IPS-20b (cell line): ENCODE data around the gene RPS6KA2.

ENCODE experiments used
- H3K27ac ChIP-seq: one replicate; pipeline ENCODE4 v1.5.1; 2013; ENCODE audit warnings: low read length
- H3K27me3 ChIP-seq: 2 replicates; pipeline ENCODE4 v1.6.1; 2013; ENCODE audit warnings: mild to moderate bottlenecking, low read length, inconsistent platforms; ENCODE audit not compliant: insufficient read depth
- H3K36me3 ChIP-seq: 2 replicates; pipeline ENCODE4 v1.6.1; 2013; ENCODE audit warnings: low read depth, mild to moderate bottlenecking, inconsistent platforms, low read length, moderate library complexity; ENCODE audit not compliant: insufficient read depth
- H3K4me1 ChIP-seq: 2 replicates; pipeline ENCODE4 v1.6.1; 2013; ENCODE audit warnings: mild to moderate bottlenecking, control low read depth, inconsistent platforms, low read length, moderate library complexity; ENCODE audit not compliant: insufficient read depth
- H3K4me3 ChIP-seq: 2 replicates; pipeline ENCODE4 v1.5.1; 2013; ENCODE audit warnings: mild to moderate bottlenecking, low read length, inconsistent platforms
- H3K9ac ChIP-seq: 2 replicates; pipeline ENCODE4 v1.6.1; 2013; ENCODE audit warnings: low read depth, mild to moderate bottlenecking, inconsistent platforms, low read length, moderate library complexity
- H3K9me3 ChIP-seq: 2 replicates; pipeline ENCODE4 v1.6.1; 2013; ENCODE audit warnings: mild to moderate bottlenecking, low read depth, low read length, inconsistent platforms; ENCODE audit not compliant: insufficient read depth

RPS6KA2 gene

GRCh38 chr6:166608774-166609173 lies 18.3 kb downstream of the RPS6KA2 start:
- Histone ChIP-seq H3K9ac (no peak overlapping the region), H3K4me3 (no peak overlapping the region), H3K4me1 (no peaks in the 10 kb centered on the region; the same call in 1 of the 2 replicates), H3K9me3 (no peaks in the 10 kb centered on the region), H3K36me3 (no peaks in the 10 kb centered on the region), H3K27me3 (no peaks in the 10 kb centered on the region), H3K27ac (no peak overlapping the region)

DNA sequence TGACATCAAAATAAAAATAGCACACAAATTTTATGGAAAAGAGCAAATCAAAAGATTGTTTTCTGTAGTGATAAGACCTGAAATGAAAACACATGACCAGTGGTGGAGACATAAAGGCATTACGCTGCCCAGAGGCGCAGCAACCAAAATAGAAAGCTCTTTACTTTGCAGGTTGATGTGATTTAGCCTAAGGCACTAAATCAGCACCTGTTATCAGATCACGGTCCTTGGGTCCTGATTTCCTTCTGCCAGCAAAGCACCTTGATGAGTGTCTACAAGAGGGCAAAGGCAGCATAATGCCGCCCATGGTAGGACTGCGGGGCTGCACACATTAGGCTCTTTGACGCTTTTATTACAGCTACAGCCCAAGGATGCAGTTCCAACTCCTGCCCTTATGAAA lies 21.3 kb downstream of the RPS6KA2 start:
- Histone ChIP-seq H3K27ac (no peak overlapping the region), H3K4me1 (no peaks in the 10 kb centered on the region; the same call in 1 of the 2 replicates), H3K9me3 (no peaks in the 10 kb centered on the region), H3K36me3 (no peaks in the 10 kb centered on the region), H3K9ac (no peak overlapping the region), H3K4me3 (no peak overlapping the region), H3K27me3 (no peaks in the 10 kb centered on the region)

DNA sequence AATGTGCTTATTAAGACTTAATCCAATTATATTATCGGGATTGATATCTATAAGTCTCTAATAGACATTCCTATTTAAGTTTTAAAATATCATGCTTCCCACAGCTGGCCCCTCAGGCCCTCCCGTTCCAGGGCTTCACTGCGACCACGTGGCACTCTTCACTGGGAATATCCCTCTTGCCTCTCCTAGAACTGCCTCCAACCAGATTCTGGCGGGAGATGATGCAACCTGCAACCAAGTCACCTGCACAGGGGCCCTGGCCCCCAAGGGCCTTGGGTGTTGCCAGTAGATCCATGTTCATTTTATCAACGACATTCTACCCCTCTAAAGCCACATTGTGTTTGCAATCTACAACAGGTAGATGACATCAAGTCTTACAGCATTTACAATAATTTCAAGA lies 22.1 kb downstream of the RPS6KA2 start:
- Histone ChIP-seq H3K4me1 (no peaks in the 10 kb centered on the region; the same call in 1 of the 2 replicates), H3K9ac (no peak overlapping the region), H3K4me3 (no peak overlapping the region), H3K27ac (no peak overlapping the region), H3K9me3 (no peaks in the 10 kb centered on the region), H3K27me3 (no peaks in the 10 kb centered on the region), H3K36me3 (no peaks in the 10 kb centered on the region)

DNA sequence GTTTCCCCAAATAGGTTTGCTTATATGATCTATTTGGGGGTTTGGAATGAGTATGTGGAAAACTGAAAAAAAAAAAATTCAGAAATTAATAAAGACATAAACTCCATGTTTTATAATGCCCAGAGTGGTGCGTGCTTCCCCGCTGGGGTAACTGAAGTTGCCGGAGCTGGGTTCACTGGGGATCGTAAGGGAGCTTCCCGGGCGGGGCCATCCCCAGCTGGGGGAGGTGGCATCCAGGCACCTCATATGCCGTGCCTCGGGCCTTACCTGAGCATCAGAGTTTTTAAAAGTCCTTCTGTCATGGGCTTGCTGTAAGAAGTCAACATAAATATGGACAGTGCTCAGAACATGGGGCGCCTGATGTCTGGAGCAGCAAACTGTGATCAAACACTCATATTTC lies 22.7 kb downstream of the RPS6KA2 start:
- Histone ChIP-seq H3K9ac (no peak overlapping the region), H3K27me3 (no peaks in the 10 kb centered on the region), H3K36me3 (no peaks in the 10 kb centered on the region), H3K4me3 (no peak overlapping the region), H3K9me3 (no peaks in the 10 kb centered on the region), H3K4me1 (no peaks in the 10 kb centered on the region), H3K27ac (no peak overlapping the region)

GRCh38 chr6:166603043-166603690 lies 23.9 kb downstream of the RPS6KA2 start:
- no peaks in the 10 kb centered on the region for H3K9me3 ChIP-seq
- H3K36me3 ChIP-seq: no peaks in the 10 kb centered on the region
- no peaks in the 10 kb centered on the region for H3K27me3 ChIP-seq
- no peak overlapping the region for H3K9ac ChIP-seq
- no peak overlapping the region for H3K4me3 ChIP-seq
- H3K27ac ChIP-seq: no peak overlapping the region
- H3K4me1 ChIP-seq: peaks cover 3% of the 10 kb centered on the region; the same call in 1 of the 2 replicates

DNA sequence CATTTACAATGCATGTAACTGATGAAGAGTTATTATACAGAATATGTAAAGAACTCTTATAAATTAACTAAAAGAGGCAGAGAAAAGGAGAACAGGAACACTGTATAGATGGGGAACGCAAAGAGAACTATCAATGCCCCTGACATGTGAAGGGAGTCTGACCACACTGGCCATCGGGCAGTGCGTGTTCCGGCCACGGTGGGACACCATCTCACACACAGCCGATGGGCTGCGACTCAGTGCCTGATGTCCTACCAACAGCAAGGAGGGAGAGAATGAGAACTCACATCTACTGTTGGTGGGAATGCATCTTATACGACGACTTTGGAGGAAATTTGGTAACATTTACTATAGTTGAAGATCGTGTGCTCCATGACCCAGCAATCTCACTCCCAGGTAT lies 25.1 kb downstream of the RPS6KA2 start:
- no peak overlapping the region for H3K4me3 ChIP-seq
- no peaks in the 10 kb centered on the region for H3K27me3 ChIP-seq
- no peaks in the 10 kb centered on the region for H3K9me3 ChIP-seq
- H3K27ac ChIP-seq: no peak overlapping the region
- H3K4me1 ChIP-seq: peaks cover 8% of the 10 kb centered on the region; the same call in 1 of the 2 replicates
- no peaks in the 10 kb centered on the region for H3K36me3 ChIP-seq
- no peak overlapping the region for H3K9ac ChIP-seq

DNA sequence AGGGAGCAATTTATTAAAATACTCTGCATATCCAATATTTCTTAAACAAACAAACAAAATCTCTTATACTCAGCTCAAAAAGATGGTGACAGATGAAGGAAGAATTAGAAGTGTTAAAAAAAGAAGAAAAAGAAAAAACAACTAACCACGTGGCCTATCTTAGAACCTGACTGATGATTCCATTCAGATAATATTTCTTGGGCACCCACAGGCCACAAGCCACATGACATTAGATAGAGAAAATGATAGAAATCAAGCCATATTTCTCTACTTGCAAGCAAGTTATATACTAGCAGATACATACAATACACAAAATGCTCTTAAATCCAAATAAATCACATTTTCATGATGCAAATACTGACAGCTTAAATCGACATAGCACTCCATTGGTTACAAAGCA lies 26.1 kb downstream of the RPS6KA2 start:
- H3K9ac ChIP-seq: no peak overlapping the region
- H3K36me3 ChIP-seq: no peaks in the 10 kb centered on the region
- no peaks in the 10 kb centered on the region for H3K9me3 ChIP-seq
- no peak overlapping the region for H3K4me3 ChIP-seq
- H3K27ac ChIP-seq: no peak overlapping the region
- H3K27me3 ChIP-seq: no peaks in the 10 kb centered on the region
- H3K4me1 ChIP-seq: peaks cover 8% of the 10 kb centered on the region; the same call in 1 of the 2 replicates

- Histone ChIP-seq H3K9me3 (no peaks in the 10 kb centered on the region), H3K4me3 (no peak overlapping the region), H3K4me1 (peaks cover 8% of the 10 kb centered on the region; the same call in 1 of the 2 replicates), H3K27me3 (no peaks in the 10 kb centered on the region), H3K36me3 (no peaks in the 10 kb centered on the region), H3K9ac (no peak overlapping the region), H3K27ac (no peak overlapping the region)
Observed at GRCh38 chr6:166599205-166599604, 27.8 kb downstream of the RPS6KA2 start.

DNA sequence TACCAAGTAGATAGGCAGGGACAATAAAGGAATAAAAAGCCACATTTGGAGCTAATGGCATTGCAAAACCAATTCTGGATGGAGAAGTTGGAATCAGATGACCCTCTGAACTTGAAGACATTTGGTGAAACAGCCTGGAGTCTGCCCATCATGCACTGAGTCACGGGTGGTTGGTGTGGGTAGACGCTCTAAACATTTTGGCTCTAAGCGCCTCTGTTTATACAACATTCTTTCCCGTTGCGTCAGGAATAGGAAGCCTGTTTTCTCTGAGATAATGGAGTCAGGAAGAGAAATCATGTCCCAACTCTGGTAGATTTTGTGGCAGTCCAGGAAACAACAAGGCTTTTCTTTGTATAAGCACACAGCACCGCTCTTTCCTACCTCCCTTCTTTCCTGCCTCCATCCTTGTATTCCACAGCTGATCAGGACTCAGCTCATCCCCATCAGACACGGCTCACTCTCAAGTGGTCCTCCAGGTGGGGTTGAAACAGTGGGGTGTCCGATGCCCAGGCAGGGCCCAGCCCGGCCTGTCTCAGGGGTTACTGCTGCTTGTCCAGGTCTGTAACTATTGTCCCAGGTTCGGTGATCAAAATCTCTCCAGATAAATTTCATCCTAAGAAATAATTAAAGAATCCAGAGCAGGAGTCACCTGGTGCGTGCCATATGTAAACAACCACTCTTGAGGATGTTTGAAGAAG lies 28.5 kb downstream of the RPS6KA2 start:
- Histone ChIP-seq H3K27ac (no peak overlapping the region), H3K27me3 (no peaks in the 10 kb centered on the region), H3K36me3 (no peaks in the 10 kb centered on the region), H3K4me3 (no peak overlapping the region), H3K9ac (no peak overlapping the region), H3K9me3 (no peaks in the 10 kb centered on the region), H3K4me1 (peaks cover 8% of the 10 kb centered on the region; the same call in 1 of the 2 replicates)

DNA sequence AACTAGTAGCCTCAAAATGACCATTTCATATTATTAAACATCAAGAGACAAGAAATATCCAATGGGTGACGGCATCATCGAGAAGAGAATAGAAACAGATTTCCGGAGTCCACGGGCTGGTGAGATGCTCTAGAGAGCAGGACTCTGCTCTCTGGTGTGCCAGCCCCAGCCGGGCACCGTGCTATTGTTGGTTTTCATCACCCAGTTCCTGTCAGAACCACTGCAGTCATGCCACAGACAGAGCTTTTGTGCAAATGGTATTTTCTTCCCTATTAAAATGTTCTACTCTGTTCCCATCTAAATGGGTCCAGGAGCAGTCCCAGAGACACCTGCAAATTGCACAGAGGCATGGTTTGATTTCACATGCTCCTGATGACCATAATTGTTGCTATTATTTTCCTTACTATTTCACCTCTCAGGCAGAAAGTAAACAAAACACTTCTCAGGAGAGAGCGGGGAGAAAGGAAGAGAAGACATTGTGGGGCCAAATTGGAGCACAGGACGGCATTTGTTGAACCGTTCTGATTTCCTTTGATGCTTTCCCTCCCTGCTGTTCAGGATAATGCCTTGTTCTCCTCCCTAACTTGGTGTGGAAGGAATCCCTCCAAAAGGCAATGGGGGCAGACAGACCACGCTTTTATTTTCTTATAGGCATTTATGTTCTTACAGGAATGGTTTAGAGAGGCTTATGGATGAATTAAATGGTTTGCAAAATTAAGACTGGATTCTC lies 29.2 kb downstream of the RPS6KA2 start:
- no peak overlapping the region for H3K27ac ChIP-seq
- H3K9me3 ChIP-seq: no peaks in the 10 kb centered on the region
- H3K36me3 ChIP-seq: no peaks in the 10 kb centered on the region
- no peak overlapping the region for H3K9ac ChIP-seq
- peaks cover 8% of the 10 kb centered on the region; the same call in 1 of the 2 replicates for H3K4me1 ChIP-seq
- no peak overlapping the region for H3K4me3 ChIP-seq
- H3K27me3 ChIP-seq: no peaks in the 10 kb centered on the region

GRCh38 chr6:166596776-166597507 lies 30.1 kb downstream of the RPS6KA2 start:
- H3K4me3 ChIP-seq: no peak overlapping the region
- H3K9me3 ChIP-seq: no peaks in the 10 kb centered on the region
- no peaks in the 10 kb centered on the region for H3K27me3 ChIP-seq
- H3K27ac ChIP-seq: no peak overlapping the region
- H3K36me3 ChIP-seq: no peaks in the 10 kb centered on the region
- peaks cover 8% of the 10 kb centered on the region; the same call in 1 of the 2 replicates for H3K4me1 ChIP-seq
- H3K9ac ChIP-seq: no peak overlapping the region
